GM18507 (cell line): ENCODE data around the gene P3H4.

Experiments
- DNase-seq: peaks from one replicate; pipeline ENCODE4 v3.0.0; 2011; ENCODE audit warnings: low read depth; ENCODE audit not compliant: insufficient read length; ENCODE audit errors: extremely low spot score
- FAIRE-seq: peaks from 2 replicates; lab custom pipeline; 2011; peaks lifted over from hg19 to GRCh38; lab: Jason Lieb, UNC

The P3H4 gene

GRCh38 chr17:41773731-41774193, 38.0 kb downstream of the P3H4 start:
- DNase-seq (no peak), FAIRE-seq (no peak)

DNA sequence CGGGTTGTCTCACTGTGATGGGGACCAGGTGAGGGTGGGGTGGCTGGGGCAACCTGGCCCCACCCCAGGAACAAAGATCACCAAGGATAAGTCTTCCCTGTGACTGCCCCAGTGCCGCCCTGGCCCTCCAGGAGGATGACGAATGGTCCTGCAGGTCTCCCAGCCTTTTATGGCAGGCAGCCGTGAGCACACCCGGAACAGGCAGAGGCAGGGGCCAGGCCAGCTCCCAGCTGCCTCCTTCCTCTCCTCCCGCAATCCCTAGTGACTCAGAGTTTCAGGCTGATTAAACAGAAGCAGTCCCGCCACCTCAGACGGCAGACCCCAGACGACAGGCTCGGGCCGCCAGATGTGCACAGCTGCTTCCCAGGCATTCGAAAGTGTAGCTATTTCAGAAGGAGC, 38.6 kb downstream of the P3H4 start:
- FAIRE-seq (no peak), DNase-seq (no peak)

- DNase-seq, result no peak
- FAIRE-seq, result no peak
Measured at GRCh38 chr17:41772586-41773189, 39.1 kb downstream of the P3H4 start.

GRCh38 chr17:41772218-41772585, 39.5 kb downstream of the P3H4 start:
- no peak for DNase-seq
- FAIRE-seq, result no peak

DNA sequence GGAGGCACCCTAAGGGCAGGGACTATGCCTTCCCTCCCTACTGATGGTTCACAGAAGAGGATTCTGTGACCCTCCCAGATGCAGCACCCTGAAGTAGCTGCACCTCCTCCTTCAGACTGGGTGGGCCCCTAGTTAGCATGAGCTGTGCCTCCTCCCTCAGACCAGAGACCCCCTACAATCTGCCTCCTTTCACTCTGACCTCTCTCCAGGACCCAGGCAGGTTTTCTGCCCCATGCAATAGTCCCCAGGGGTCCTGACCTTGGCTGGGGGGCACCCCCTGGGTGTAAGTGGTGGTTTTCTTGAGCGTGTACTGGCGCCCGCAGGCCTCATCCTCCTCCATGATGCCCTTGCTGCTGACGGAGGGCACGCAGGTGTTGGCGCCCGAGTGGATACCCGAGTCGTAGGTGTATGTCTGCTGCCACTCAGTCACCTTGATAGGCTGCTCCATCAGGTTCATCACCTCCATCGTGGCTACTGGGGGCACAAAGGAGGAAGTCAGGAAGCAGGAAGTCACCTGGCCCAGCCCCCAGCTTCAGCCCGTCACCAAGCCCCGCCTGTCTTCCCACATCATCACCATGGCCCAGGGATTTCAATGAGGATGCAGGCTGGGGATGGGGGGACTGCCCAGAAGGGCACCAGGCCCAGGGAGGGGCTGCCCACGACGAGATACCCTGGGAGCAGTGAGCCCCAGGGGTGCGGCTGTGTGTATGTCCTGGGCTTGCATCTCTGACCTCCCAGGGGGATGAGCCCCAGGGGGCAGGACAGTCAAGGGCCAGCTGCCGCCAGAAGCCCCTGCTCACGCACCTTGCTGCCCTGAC, 40.2 kb downstream of the P3H4 start:
- FAIRE-seq (no peak), DNase-seq (no peak)

GRCh38 chr17:41769985-41770384, 41.8 kb downstream of the P3H4 start:
- FAIRE-seq (no peak), DNase-seq (no peak)

- no peak for DNase-seq
- no peak for FAIRE-seq
Measured at GRCh38 chr17:41769346-41769862, 42.3 kb downstream of the P3H4 start.

DNA sequence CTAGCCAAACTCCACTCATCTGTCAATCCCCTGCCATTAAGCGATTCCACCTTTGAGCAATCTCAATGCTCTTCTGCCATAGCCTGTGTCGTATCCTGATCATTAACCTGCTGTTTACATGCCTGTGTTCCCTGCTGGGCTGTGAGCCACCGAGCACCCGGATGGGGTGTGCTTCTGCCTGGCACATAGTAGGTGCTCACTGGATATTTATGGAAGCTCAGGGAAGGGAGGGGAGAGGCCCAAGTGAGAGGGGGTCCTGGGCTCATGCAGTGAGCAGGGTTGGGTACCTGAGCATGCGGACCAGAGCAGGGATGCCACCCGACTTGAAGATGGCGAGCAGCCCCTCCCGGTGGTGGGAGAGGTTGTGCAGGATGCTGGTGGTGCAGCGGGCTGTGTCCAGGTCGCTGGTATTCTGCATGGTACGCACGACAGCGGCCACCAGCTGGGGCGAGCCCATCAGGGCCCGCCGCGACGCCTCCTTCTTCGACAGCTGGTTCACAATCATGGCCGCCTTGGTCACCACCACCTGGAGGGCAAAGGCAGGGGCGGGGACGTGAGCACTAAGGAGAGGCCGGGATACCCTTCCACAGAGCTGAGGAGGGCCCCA, 43.0 kb downstream of the P3H4 start:
- FAIRE-seq (no peak), DNase-seq (no peak)

- FAIRE-seq, result no peak
- DNase-seq, result no peak
Measured at GRCh38 chr17:41767324-41768042, 44.3 kb downstream of the P3H4 start.

GRCh38 chr17:41766135-41766534, 45.6 kb downstream of the P3H4 start:
- DNase-seq (no peak), FAIRE-seq (no peak)

- DNase-seq (no peak), FAIRE-seq (no peak)
Measured at GRCh38 chr17:41763327-41763726, 48.4 kb downstream of the P3H4 start.

GRCh38 chr17:41762841-41763240, 48.9 kb downstream of the P3H4 start:
- FAIRE-seq, result no peak
- no peak for DNase-seq

DNA sequence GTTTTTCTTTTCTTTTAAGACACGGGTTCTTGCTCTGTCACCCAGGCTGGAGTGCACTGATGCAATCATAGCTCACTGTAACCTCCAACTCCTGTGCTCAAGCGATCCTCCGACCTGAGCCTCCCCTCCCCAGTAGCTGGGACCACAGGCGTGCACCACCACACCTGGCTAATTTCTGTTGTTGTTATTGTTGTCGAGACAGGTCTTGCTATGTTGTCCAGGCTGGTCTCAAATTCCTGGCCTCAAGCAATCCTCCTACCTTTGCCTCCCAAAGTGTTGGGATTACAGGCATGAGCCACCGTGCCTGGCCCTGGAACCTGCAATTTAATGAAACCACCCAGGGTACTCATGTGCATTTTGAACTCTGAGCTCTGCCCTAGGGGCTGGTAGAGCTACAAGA, 49.4 kb downstream of the P3H4 start:
- FAIRE-seq (no peak), DNase-seq (no peak)

- DNase-seq, result no peak
- no peak for FAIRE-seq
Measured at GRCh38 chr17:41760878-41761277, 50.9 kb downstream of the P3H4 start.

- no peak for FAIRE-seq
- DNase-seq, result no peak
Measured at GRCh38 chr17:41758601-41759000, 53.1 kb downstream of the P3H4 start.

- no peak for FAIRE-seq
- no peak for DNase-seq
Measured at GRCh38 chr17:41754066-41754465, 57.7 kb downstream of the P3H4 start.
